ENCODE results near the gene TAS2R20.
"Not testable (repeated sequence)": the region's sequence is repeated elsewhere in the genome, so short reads cannot be mapped to it uniquely, and the experiment has no call there.

Gene TAS2R20, protein sequence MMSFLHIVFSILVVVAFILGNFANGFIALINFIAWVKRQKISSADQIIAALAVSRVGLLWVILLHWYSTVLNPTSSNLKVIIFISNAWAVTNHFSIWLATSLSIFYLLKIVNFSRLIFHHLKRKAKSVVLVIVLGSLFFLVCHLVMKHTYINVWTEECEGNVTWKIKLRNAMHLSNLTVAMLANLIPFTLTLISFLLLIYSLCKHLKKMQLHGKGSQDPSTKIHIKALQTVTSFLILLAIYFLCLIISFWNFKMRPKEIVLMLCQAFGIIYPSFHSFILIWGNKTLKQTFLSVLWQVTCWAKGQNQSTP

DNA sequence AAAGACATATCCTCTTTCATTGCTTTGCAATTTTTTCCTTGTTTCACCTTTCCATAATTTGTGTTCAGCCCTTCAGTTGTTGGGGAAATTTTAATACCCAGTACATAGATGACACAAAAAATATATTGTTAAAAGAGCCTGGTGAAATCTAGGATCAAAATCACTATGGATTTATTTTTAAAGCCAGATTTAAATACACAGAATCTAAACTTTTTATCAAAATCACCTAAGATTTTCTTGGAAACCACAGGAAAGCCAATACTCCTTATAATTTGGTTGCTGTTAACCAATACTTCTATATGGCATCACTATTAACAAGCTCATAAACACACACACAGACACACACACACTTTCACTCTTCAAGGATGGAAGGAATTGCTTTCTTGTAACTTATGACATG, at the start of gene TAS2R20:
Gene TAS2R20, minus strand, starts transcription at position 101 of the 400 bp plus-strand sequence. CDS start 429 bp downstream, outside the sequence.
- no peak for DNase-seq

DNA sequence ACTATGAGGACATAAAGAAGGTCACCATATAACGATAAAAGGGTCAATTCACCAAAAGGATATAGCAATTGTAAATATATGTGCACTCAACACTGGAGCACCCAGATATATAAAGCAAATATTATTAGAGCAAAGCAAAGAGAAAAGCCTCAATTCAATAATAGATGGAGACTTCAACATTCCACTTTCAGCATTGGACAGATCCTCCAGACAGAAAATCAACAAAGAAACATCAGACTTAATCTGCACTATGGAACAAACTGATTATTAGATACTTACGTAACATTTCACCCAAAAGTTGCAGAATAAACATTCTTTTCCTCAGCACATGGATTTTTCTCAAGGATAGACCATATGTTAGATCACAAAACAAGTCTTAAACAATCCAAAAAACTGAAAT, 43.3 kb upstream of the TAS2R20 start:
- DNase-seq: not testable (repeated sequence)

DNA sequence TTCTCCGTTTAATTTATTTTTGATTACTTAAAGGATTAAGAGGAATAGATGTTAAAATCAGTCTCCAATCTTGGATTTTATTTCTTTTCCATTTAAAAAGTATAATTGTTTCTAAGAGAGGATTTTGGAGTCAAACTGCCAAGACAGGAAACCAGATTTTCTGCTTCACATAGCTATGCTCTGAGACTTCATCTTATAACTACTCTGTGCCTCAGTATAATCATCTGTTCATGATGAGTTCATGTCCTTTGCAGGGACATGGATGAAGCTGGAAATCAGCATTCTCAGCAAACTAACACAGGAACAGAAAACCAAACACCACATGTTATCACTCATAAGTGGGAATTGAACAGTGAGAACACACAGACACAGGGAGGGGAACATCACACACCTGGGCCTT, 42.1 kb upstream of the TAS2R20 start:
- DNase-seq: no peak

DNA sequence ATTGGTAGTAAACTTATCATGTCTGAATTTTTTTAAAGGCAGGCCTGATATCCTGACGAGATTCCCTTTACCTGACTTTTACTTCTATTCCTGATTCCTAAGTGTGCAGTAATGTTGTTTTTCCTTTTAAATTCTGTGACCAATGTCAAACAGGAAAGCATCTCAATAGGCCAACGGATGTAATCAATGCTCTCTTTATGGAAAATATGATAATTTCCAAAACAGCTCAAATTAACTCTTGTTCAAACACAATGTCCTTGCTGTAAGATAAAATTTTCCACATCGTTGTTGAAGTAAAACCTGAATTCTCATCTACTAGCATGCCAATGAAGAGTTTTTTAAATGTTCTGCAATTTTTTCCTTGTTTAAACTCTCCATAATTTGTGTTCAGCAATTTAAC, 41.1 kb upstream of the TAS2R20 start:
- no peak for DNase-seq

DNA sequence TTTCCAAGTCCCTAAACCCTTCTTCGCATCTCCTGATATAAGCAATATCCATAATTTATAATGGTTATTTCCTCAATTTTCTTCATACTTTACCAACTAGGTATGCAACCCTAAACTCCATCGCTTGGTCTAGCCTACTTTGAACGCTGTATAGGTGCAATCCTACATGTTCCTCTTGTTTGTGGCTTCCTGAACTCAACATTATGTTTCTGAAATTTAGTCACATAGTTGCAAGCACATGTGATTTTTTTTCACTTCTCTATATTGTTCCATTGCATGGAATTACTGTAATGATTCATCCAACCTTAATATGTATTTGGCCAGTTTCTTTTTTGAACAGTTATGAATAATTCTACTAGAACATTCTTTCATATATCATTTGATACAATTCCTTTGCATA, 35.9 kb upstream of the TAS2R20 start:
- DNase-seq: not testable (repeated sequence)

DNA sequence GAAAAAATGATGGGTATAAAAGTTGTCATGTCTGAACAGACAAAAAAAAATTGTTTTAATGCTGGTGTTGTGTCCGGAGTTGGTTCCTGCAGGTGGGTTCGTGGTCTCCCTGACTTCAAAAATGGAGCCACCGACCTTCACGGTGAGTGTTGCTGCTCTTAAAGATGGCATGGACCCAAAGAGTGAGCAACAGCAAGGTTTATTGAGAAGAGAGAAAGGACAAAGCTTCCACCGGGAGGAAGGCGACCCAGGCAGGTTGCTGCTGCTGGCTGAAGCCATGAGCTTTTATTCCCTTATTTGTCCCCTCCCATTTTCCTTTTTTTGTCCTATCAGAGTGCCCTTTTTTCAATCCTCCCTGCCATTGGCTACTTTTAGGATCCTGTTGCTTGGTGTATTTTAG, 33.2 kb upstream of the TAS2R20 start, which contains the start of gene TAS2R31:
Gene TAS2R31, minus strand, starts transcription at position 101 of the 400 bp plus-strand sequence. Its CDS starts 72 bp downstream, at position 29.
- no peak for DNase-seq

DNA sequence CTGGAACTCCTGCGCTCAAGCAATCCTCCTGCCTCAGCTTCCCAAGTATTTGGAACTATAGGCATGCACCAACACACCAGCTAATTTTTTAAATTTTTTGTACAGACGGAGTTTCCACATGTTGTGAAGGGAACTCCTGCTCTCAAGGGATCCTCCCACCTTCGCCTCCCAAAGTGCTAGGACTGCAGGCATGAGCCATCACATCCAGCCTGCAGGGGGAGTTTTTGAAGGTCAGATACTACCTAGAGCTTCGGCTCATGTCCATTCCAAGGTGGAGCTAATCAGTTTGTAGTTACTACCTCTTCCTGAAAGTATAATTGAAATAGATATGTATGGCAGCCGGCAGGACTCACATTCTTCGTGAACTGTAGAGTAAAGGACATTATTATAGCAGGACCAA, 28.0 kb upstream of the TAS2R20 start:
- no peak for DNase-seq

DNA sequence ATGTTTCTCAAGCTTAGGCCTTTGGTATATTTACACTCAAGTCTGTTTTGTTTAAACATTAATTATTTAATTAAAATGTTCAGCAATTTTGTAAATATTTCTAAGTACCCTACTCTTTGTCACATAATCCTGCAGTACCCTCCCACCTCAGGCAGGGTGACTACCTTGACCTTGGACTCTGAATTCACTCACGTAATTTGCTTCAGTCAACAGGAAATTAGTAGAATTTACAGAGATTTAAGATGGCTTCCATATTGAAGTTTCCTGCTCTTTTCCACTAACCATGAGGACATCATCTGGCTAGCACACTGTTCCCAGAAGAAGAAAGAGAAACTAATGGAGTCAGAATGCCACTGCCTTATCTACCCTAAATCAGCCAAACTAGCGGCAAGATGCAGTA, 25.3 kb upstream of the TAS2R20 start:
- DNase-seq: no peak

DNA sequence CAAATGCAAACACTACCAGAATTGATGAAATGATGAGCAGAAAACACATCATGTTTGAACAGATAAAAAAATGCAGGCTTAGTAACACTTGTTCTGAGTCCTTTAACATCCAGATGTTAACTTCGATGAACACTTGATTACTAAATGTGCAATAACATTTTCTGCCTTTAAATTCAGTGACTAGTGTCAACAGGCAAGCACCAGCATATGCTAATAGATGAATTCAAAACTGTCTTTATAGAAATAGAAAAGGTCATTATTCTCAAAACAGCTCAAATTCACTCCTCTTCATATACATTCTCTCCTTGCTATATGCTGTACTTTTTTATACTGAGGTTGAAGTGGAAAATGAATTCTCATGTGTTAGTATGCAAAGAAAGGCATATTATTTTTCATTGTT, 24.4 kb upstream of the TAS2R20 start, which contains the start of gene TAS2R19:
Gene TAS2R19, minus strand, starts transcription at position 101 of the 400 bp plus-strand sequence. Its CDS starts 49 bp downstream, at position 52.
- DNase-seq: no peak

DNA sequence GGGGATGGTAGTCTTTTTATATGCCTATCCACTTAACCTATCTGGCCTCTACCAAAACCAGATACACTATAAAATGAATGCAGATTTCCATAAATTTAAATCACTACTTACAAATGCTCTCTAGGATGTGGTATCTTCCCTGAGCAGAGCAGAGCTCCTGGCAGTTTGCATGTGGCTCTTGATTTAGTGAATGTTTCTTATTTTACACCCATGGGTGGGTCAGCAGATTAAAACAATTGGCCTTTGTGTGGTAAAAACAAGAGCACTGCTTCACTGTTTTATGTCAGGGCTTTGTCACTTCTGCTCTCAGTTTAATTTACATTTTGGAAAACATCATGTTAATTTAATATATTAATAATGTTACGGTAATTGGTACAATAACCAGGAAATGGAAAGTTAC, 18.8 kb upstream of the TAS2R20 start:
- DNase-seq: no peak

DNA sequence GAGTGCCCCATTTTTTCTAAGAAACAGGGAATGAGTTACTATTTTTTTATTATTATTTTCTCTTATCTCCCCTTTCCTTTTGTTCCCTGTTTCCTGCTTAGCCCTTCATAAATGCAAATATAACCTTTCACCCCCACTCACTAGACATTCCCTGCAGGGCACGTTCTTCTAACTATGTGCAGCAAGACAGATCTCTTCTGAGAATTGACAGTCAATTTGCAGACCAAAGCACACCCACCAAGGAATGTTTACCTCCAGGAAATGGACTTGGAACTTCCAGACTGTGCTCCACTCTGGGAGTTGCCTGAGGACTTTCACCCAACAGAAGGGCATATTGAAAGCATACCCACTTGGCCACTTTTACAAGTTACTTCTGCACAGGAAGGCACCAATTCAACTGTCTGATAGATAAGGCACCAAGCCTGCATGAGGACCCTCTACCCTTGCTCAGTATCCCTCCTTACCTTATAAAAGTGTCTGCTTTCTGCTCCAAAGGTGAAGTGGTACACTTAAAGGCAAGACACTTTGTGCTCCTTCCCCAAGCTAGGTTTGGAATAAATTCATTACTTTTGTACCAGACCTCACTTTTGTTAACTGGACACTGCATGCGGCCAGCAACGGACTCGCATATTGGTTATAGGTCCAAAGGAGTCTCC, 17.8 kb upstream of the TAS2R20 start:
- no peak for DNase-seq

DNA sequence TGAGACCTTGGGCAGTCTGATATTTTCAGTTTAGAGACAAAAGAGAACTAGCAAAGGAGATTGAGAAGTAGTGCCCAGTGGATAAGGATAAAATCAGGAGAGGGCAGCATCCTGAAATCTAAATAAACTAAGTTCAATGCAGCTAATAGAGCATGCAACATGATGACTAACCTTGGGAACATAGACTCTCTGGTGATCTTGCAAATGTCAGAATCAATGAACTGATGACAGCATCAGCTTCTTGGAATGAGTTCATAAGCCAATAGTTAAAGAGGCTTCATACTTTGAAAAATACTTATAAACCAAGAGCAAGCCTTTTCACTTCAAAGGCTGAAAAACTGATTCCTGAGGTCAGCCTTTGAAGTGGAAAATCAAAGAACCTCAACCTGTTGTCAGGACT, 16.1 kb upstream of the TAS2R20 start:
- DNase-seq: no peak

DNA sequence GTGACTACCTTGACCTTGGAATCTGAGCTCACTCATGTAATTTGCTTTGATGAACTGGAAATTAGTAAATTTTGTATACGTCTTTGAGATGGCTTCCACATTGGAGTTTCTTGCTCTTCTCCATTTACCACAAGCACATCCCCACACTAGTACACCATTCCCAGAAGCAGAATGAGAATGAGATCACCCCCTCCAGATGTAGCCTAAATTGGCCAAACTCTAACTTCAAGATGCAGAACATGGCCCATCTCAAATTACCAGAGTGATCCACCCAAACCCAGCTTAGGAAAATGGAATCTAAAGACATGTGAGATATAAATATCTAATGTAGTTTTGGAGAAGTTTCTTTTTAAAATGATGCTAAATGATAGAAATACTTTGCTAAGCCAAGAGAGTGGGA, 9.5 kb upstream of the TAS2R20 start:
- no peak for DNase-seq

DNA sequence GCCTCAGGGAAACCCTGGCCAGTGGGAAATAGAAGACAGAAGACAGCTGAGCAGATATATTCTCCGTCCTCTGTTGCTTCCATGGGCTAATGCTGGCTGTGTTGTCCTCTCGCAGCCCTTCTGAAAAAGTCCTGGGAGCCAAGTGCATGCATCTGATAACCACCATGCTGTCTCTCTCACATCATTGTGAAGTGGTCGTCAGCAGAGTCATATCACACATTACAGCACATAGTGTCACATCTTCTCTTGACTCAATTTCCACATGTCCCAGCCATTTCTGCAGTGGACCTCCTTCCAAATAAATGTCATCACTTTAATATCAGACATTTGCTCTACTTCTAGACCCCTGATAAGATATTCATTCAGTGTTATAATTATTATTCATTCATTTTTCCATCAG, 3.8 kb downstream of the TAS2R20 start:
- no peak for DNase-seq

DNA sequence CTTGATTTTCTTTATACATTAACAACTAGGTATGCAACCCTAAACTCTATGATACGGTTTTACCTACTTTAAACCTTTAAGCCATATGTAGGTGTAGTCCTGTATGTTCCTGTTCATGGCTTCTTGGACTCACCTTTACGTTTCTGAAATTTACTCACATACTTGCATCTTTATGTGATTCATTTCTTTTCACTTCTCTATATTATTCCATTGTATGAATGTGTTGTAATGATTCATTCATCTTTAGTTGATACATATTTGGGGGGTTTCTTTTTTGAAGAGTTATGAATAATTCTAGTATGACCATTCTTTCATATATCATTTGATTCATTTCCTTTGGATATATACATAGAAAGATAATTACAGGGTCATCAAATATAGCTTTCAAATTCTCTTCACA, 9.0 kb downstream of the TAS2R20 start:
- DNase-seq: no peak

DNA sequence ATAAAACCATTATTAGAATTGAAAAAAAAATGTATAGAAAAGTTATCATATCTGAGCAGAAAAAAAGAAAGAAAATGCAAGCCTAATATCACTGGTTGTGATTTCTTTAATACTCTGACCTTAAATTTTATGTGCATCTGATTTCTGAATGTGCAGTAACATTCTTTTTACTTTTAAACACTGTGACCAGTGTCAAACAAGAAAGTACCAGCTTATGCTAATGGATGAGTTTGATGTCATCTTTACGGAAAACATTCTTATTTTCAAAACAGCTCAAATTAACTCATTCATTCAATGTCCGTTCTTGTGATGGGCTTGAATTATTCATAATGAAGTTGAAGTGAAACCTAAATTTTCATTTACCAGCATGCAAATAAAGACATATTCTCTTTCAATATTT, 11.3 kb downstream of the TAS2R20 start, which contains the start of gene TAS2R50:
Gene TAS2R50, minus strand, starts transcription at position 101 of the 400 bp plus-strand sequence. Its CDS starts 52 bp downstream, at position 49.
- DNase-seq: no peak

DNA sequence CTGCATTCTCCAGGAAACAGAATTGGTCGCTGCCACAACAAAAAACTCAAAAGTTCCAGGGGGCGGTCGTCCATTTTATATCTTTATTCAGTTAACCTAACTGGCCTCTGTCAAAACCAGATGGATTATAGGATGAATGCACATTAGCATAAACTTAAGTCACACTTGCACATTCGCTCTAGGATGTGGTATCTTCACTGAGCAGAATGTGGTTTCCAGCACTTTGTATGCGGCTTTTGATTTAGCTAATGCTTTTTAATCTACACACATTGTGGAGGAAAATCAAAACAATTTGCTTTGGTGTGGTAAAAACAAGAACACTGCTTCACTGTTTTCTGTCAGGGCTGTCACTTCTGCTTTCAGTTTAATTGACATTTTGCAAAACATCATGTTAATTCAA, 15.9 kb downstream of the TAS2R20 start:
- DNase-seq: no peak

DNA sequence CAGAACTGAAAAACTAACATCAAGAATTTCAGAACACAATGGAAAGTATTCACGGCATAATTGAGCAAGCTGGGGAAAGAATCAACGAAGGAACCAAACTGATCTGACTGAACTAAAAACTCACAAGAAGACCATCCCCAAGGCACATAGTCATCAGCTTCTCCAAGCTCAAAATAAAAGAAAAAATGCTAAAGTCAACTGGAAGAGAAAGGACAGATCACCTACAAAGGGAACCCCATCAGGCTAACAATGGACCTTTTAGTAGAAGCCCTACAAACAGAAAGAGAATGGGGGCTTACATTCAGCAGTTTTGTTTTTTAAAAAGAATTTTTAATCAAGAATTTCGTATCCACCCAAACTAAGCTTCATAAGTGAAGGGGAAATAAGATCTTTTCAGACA, 23.1 kb downstream of the TAS2R20 start:
- DNase-seq: no peak

DNA sequence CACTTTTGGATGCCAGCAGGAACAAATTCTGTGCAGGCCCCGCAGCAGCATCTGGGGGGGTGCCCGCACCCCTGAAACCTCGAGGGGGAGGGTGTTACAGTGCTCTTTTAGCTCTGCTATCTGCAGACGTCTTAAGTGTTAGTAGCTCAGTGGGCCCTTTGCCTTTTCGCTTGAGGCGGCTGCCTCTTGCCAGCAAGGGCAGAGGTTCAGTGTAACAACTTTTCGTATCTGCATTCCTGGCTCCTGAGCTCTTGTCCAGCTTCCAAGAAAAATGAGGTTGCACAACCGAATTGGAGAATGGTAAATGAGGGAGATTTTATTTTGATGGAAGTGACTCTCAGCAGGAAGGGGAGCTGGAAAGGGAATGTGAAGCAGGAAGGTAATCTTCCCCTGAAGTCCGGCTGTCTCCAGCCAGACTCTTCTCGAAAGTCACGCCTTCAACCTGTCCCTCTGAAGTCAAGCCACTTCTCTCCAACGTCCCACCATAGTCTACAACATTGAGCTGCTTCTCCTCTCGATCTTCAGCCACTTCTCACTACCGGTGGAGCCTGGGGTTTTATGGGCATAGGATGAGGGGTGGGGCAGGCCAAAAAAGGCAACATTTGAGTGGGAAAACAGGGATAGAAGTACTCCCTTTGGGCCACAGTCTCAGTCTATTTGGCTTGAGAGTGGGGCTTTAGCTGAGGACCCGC, 29.2 kb downstream of the TAS2R20 start:
- no peak for DNase-seq

DNA sequence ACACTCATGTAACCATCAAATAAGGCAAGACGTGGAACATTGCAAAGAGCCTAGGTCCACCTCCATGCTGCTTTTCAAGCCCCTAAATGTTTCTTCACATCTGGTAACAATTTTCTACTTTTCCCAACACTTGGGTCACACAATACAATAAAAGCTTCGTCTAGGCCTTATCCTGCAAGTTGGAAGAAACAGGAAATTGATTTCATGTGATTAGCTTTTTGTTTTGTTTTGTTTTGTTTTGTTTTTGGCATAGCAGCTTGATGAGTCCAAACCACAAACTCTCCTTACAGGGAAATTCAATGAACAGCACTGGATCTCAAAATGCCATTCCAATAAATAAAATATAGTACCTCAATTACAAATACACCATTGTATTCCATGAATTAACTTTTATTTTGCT, 30.7 kb downstream of the TAS2R20 start:
- DNase-seq: no peak

DNA sequence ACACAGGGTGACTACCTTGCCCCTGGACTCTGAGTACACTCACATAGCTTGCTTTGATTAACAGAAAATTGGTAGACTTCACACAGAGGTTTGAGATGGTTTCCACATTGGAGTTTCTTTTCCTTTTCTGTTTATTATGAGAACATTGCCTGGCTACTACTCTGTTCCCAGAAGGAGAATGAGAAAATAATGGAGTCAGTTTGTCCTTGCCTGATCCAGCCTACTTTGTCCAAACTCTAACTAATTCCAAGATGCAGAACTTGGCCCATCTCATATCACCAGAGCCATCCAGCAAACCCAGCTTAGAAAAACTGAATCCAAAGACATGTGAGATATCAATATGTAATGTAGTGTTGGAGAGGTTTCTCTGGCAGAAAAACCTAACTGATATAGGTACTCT, 31.8 kb downstream of the TAS2R20 start:
- no peak for DNase-seq

DNA sequence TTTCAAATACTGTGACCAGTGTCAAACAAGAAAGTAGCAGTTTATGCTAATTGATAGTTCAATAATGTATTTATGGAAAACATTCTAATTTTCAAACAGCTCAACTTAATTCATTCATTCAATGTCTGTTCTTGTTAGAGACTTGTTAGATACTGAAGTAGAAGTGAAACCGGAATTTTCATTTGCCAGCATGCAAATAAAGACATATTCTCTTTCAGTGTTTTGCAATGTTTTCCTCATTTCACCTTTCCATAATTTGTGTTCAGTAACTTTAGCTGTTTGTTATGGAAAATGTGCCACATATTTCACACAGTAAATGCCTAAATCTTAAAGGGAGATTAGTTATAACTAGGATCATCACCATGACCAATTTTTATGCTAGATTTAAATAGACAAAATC, 32.6 kb downstream of the TAS2R20 start:
- no peak for DNase-seq

DNA sequence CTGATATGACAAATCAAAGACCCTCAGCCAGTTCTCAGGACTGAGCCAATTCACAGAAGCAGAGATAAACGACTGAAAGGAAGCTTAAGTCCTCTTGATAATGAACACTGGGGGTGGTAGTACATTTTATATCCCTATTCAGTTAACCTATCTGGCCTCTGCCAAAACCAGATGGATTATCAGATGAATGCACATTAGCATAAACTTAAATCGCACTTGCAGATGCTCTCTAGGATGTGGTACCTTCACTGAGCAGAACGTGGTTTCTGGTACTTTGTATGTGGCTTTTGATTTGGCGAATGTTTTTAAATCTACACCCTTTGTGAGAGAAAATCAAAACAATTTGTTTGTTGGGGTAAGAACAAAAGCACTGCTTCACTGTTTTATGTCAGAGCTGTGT, 37.9 kb downstream of the TAS2R20 start:
- no peak for DNase-seq

DNA sequence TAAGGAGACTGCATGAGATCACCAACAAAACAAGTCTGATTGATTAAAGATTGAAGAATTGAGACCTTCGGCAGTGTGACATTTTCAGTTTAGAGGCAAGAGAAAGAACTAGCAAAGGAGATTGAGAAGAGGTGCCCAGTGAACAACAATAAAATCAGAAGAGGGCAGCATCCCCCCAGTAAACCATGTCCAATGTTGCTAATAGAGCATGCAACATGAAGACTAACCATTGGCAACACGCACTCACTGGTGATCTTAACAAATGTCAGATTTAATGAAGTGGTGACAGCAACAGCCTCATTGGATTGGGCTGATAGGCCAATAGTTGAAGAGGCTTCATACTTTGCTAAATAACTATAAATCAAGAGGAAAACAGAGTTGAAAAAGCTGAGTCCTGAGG, 38.3 kb downstream of the TAS2R20 start:
- no peak for DNase-seq

All from stimulated activated CD4-positive, alpha-beta T cell treated with anti-CD3 and anti-CD28 coated beads, Interleukin-4, amount 100 ng/mL, for 1 hour (primary cell).